Ishikawa (cell line): ENCODE measurements around the gene ENDOG.

Experiments
- CEBPB ChIP-seq: IDR thresholded peaks from 2 replicates; pipeline ENCODE4 v1.6.1; 2012
- CREB1 ChIP-seq: IDR thresholded peaks from 2 replicates; pipeline ENCODE4 v1.6.1; 2012; ENCODE audit warnings: low read depth
- EGR1 ChIP-seq: IDR thresholded peaks from 2 replicates; pipeline ENCODE4 v1.6.1; 2012
- EP300 ChIP-seq: IDR thresholded peaks from 2 replicates; pipeline ENCODE4 v1.6.1; 2012; ENCODE audit warnings: borderline replicate concordance
- FOXM1 ChIP-seq: IDR thresholded peaks from 2 replicates; pipeline ENCODE4 v1.6.1; 2012; ENCODE audit warnings: low read depth, borderline replicate concordance
- NFIC ChIP-seq: IDR thresholded peaks from 2 replicates; pipeline ENCODE4 v1.6.1; 2012
- RAD21 ChIP-seq: IDR thresholded peaks from 2 replicates; pipeline ENCODE4 v1.6.1; 2012; ENCODE audit warnings: low read depth
- REST ChIP-seq: IDR thresholded peaks from 2 replicates; pipeline ENCODE4 v1.6.1; 2012; ENCODE audit warnings: low read depth, mild to moderate bottlenecking
- TAF1 ChIP-seq: IDR thresholded peaks from 2 replicates; pipeline ENCODE4 v1.6.1; 2012; ENCODE audit warnings: low read depth, mild to moderate bottlenecking
- TCF12 ChIP-seq: IDR thresholded peaks from 2 replicates; pipeline ENCODE4 v1.6.1; 2012; ENCODE audit warnings: low read depth
- TEAD4 ChIP-seq: IDR thresholded peaks from 2 replicates; pipeline ENCODE4 v1.6.1; 2012
- YY1 ChIP-seq: IDR thresholded peaks from 2 replicates; pipeline ENCODE4 v1.6.1; 2012; ENCODE audit warnings: low read depth
- ZBTB7A ChIP-seq: IDR thresholded peaks from 2 replicates; pipeline ENCODE4 v1.6.1; 2012; ENCODE audit warnings: low read depth
- TF ChIP-seq, protein P1 (sequence below): IDR thresholded peaks from 2 replicates; pipeline ENCODE4 v1.6.1; 2012
- TF ChIP-seq, protein P2 (sequence below): IDR thresholded peaks from 2 replicates; pipeline ENCODE4 v1.6.1; 2012

The ENDOG gene

GRCh38 chr9:128810873-128811272 is 7.4 kb upstream of the ENDOG start:
- TF ChIP-seq FOXM1 (no peak), YY1 (no peak), TEAD4 (no peak), REST (no peak), EP300 (no peak), CEBPB (no peak), RAD21 (no peak), CREB1 (no peak), NFIC (no peak), TAF1 (no peak)
- TF ChIP-seq, protein P1, sequence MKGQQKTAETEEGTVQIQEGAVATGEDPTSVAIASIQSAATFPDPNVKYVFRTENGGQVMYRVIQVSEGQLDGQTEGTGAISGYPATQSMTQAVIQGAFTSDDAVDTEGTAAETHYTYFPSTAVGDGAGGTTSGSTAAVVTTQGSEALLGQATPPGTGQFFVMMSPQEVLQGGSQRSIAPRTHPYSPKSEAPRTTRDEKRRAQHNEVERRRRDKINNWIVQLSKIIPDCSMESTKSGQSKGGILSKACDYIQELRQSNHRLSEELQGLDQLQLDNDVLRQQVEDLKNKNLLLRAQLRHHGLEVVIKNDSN: no peak

GRCh38 chr9:128818839-128819715 is 777 bp downstream of the ENDOG start:
- 0 out of 2 replicates have a peak, but pooled peaks have one; percentile 3 for TF ChIP-seq TEAD4
- peak; percentile 10; the same call in 1 of the 2 replicates for TF ChIP-seq NFIC
- TF ChIP-seq, protein P2, sequence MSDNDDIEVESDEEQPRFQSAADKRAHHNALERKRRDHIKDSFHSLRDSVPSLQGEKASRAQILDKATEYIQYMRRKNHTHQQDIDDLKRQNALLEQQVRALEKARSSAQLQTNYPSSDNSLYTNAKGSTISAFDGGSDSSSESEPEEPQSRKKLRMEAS: peak; percentile 75
- TF ChIP-seq TAF1: no peak
- TF ChIP-seq, protein P1: 0 out of 2 replicates have a peak, but pooled peaks have one; percentile 17
- peak; percentile 39; the same call in 1 of the 2 replicates for TF ChIP-seq TCF12
- TF ChIP-seq EP300: no peak
- TF ChIP-seq CREB1: no peak

- no peak for TF ChIP-seq CEBPB
- TF ChIP-seq NFIC: no peak
- no peak for TF ChIP-seq RAD21
- no peak for TF ChIP-seq REST
- no peak for TF ChIP-seq ZBTB7A
- TF ChIP-seq YY1: no peak
- no peak for TF ChIP-seq EP300
- no peak for TF ChIP-seq TCF12
- no peak for TF ChIP-seq EGR1
- no peak for TF ChIP-seq FOXM1
- no peak for TF ChIP-seq TEAD4
- TF ChIP-seq, protein P1: no peak
- no peak for TF ChIP-seq TAF1
- TF ChIP-seq, protein P2: no peak
- TF ChIP-seq CREB1: no peak
Observed at GRCh38 chr9:128819716-128820664, 1.7 kb downstream of the ENDOG start.

DNA sequence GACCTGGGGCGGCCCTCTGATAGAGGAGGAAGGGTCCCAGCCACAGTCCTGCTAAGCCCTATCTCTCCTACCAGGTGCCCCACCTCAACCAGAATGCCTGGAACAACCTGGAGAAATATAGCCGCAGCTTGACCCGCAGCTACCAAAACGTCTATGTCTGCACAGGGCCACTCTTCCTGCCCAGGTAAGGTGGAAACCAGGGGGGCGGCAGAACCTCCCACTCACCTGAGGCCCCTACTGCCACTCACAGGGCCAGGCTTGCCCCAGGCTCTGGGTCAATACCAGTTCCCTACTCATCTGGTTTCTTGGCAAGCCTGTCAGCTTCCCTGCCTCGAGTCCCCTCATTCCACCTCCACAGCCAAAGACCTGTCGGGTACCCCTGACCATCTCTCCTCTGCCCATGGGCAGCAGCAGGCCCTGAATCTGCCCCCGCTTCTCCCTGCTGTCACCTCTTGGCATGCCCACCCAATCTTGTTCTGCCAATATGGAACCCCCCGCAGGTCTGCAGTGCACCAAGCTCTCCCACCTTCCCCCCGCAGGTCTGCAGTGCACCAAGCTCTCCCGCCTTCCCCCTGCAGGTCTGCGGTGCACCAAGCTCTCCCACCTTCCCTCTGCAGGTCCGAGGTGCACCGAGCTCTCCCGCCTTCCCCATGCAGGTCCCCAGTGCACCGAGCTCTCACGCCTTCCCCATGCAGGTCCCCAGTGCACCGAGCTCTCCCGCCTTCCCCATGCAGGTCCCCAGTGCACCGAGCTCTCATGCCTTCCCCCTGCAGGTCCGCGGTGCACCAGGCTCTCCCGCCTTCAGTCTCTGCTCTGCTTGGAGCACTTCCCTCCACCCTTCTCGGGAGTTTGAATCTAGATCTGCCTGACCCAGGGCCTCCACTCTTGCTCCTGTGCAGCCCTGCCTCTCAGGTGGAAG is 2.6 kb downstream of the ENDOG start:
- no peak for TF ChIP-seq TAF1
- no peak for TF ChIP-seq TCF12
- no peak for TF ChIP-seq NFIC
